CD4-positive, alpha-beta T cell treated with Interferon alpha-2 for 1 hour (primary cell): ENCODE measurements around the gene TET2.
A peak's percentile ranks its signal among the peaks of the same experiment; 100 is the strongest.

Experiments used
- DNase-seq, 2 donors: peaks; one replicate each; pipeline ENCODE4 v3.0.0-alpha.2; 2020 to 2022

The TET2 gene

DNA sequence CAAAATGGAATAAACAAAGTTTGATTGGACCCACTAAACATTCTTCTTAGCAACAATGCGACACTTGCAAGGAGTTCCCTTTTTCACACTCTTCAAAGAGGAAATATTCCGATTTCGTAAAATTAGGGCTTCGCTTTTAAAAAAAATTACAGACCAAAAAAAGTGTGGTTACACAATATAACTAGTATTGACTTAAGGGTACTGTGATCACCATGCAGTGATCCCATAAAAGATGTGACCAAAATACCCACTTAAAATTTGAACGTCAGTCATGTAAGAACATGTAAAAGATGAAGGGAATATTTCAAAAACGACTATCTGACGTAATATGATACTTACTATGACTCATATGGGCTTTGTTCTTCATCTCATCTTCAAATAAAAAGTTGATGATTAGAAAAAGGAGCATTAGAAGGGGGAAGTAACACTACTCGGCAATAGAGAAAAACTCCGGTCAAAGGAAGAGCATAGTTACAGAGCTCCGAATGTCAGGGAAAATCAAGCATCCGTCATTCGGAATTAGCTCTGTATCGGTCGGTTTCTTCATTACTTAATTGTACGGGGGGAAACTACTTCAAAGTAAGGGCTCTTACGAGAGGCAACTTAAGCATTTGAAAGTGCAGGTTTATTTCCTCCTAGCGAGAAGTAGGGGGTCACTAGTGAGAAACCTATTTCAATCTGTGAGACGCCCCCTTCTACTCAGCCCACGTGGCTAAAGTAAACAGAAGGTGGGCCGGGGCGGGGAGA, 1.3 kb upstream of the TET2 start:
- DNase-seq: peak in 1 of 2 donors; percentile 22

DNA sequence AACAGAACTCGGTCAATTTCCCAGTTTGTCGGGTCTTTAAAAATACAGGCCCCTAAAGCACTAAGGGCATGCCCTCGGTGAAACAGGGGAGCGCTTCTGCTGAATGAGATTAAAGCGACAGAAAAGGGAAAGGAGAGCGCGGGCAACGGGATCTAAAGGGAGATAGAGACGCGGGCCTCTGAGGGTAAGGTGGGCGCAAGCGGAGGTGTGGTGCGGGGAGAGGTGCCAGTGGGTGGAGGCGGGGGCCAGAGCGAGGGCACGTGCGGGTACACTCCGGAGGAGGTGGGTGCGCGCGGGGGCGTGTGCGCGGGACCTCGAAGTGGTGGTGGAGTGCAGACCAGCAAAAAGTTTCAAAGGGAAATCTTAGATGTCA, 787 bp upstream of the TET2 start:
- DNase-seq: peak in 1 of 2 donors; percentile 38

DNA sequence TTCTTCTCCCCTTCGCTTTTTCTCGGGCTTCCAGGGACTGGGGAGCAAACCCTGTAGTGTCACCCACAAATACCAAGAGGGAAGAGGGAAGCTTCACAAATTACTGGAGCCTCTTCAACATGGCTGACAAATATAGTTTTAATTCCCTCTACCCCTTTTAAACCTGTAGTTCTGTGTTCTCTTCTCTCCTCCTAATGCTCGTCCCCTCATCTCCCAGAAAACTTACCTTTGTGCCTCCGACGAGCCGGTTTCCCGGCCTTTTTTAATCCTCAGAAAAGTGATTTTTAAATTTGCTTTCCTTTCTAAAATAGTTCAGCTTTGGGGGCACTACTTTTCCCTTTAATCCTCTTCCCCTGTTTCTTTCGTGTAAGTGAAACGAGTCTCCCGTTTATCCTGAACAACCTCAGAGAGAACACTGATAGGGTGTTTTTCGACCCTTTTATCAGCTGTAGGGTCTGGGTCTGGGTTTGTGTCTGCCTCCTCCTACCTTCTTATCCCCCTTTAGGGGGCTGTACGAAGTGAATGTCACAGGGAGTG, 408 bp downstream of the TET2 start:
- peak in 1 of 2 donors; percentile 18 for DNase-seq

DNA sequence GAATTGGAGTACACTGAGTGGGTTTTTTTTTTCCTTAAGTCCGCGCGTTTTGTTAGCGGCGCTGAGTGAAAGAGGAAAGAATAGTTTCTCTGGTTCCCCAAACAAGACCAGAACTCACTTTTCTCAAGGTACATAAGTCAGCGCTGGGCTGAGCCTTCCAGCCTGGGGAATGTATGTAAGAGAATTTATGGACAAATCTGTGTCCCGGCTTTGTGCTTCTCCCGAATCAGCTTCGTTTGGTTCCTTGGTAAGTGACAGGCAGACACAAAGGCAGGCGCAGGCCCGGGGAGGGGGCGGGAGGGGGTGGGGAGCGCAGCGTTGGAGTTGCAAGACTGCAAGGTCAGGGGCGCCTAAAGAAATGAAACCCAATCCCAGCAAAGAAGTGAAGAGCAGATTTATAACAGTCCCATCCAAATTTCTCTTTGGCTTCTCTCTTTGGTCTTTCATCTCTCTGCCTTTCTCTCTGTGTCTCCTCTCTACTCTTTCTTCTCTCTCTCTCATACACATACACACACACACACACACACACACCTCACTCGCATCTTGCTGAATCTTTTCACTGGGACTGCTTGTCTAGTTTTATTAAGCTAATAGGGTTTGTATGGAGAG, 981 bp downstream of the TET2 start:
- peak in 1 of 2 donors; percentile 50 for DNase-seq

DNA sequence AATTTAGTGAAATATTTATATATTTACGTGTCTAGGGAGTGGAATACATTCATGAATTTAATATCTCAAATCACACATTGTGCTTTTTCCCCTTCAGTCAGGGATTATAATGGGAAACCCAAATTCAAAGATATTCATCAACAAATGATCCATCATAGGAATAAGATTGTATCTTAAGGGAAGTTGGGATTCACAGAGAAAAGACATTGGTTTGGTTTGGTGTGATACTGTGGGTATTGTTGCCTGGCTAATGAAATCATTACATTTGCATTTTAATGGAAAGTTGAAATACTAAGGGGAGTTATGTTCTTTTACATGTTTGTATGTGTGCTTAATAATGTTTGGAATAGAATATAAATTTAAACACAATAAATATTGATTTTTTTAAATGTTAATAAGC, 1.7 kb downstream of the TET2 start:
- no peak for DNase-seq

DNA sequence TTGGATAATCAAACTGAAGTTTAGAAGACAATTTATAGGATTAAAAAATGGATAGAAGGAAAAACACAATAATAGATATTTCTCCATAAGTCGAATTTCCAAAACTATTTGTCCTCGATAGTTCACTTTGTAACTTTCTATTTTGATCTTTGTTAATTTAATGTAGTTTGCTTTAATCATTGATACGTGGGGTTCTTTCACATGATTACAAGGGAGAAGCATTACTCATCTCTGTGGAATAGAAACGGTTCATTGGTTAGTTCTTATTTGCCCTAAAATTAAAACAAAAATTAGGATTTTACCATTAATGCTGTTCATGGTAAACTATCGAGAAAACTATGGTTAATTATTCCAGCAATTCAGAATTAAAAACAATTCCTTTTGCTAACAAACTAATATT, 2.1 kb downstream of the TET2 start:
- no peak for DNase-seq

DNA sequence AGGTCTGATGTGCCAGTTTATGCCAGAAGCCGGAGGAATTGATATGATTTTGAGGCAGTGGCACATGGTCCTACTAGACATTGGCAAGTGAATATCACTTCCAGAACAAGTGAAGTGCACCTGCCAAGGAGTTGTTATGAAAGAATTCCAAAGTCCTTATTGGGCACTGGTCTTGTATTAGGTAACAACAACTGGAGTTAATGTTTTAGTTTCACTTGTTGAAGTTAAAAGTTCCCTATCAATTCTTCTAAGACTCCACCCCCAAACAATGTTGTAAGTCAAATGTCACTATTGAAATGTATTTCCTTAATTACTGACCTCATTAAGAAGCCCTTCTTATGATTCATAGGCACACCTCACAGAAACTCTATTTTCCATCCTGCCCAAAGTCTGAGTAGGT, 3.1 kb downstream of the TET2 start:
- peak in 1 of 2 donors; percentile 25 for DNase-seq

DNA sequence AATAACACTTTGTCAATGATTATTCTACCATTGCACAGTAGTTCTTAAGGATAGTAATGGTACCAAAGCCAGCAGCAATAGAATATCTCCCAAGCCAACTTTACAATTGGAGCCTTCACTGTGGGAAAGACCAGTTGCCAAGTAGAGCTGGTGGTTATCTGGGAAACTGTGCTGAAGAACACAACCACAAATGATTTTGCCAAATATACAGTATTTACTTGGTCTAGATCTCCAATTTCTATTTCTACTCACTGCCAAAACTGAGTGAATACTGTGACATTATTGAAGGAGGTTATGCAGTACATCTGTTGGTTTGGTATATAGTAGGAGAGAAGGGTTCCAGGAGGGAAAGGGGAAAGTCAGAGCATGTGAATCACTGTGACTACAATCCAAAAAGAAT, 3.8 kb downstream of the TET2 start:
- DNase-seq: no peak

DNA sequence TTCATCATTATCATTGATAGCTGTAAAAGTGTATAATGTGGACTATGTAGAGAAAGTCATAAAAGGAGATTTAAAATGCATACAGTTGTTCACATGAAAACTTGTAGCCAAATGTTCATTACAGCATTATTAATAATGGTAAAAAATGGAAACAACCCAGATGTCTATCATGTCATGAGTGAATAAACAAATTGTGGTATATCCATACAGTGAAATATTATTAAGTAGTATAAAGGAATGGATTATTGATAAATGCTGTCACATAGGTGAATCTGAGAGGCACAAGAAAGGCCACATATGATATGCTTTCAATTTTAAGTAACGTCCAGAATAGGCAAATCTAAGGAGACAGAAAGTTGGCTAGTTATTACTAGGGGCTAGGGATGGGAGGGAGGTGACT, 7.1 kb downstream of the TET2 start:
- no peak for DNase-seq

DNA sequence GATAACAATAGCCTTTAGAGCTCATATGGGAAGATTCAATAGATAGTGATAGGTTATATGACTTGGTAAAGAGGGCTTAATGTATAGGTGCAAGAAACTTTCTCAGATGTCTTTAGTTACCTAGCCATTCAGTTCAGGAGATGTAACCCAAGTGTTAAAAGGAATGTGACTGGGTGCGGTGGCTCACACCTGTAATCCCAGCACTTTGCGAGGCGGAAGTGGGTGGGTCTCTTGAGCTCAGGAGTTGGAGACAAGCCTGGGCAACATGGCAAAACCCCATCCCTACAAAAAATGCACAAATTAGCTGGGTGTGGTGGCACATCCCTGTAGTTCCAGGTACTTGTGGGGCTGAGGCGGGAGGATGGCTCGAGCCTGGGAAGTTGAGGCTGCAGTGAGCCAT, 7.9 kb downstream of the TET2 start:
- DNase-seq: no peak

DNA sequence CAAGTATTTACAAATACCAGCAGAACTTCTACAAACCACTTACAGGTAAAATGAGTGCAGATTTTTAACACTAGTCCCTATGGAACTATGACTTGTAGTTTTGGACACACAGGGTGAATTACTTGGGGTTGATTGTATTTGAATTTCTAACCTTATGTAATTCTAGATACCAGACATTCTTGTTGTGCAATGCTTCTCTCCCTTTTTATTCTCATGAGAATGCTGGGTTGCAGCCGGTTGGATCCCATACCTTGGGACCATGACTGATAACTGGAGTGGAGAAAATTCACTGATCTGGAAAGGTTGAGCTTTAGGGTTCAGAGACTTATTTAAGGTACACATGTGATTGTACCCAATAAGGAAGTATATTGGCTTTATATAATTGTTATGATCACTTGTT, 8.8 kb downstream of the TET2 start:
- DNase-seq: no peak

DNA sequence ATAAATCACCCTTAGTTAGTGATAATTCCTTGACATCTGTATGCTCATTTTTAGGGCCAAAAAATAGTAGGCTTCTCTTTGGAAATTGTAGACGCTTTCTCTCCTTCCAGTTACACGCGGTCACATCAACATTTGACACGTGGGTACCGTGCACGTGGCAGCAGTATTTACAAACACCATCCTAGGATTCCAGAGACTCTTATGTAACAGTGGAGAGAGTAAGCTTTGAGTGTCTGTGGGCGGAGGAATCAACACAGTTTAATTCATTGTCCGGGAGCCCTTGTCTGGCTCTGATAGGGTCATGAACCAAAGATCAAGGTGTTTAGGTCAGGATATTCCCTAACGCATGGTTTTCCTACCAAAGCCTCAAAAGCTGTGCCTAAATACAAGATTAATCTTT, 12.2 kb downstream of the TET2 start:
- DNase-seq: no peak

DNA sequence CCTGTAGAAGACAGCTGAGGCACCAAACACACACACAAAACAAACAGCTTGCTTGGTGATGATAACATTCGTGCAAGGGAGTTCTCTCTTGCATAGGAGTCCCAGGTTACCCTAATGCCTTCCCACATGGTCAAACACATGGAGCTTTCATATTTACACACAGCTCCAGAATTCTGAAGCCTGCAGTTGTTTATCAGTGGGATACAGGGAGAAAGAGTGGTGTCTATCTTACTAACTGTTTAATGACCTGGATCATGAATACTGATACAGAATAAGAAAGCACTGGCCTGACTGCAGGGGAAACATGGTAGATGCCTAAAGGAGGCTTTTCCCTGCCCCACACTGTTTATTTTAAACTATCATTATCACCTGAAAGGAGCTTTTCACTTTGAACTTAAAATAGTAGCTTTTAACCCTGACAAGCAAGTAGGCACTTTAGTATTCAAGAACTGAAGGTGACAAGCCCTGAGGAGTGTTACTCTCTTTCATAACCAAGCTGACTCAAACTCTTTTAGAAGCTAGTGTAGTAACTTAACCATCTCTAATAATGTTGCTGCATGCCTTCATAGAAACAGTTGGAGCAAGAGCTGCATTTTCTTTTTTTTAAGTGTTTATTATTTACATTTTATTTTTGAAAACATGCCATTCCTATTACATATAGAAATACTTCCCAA, 15.6 kb downstream of the TET2 start:
- DNase-seq: no peak

DNA sequence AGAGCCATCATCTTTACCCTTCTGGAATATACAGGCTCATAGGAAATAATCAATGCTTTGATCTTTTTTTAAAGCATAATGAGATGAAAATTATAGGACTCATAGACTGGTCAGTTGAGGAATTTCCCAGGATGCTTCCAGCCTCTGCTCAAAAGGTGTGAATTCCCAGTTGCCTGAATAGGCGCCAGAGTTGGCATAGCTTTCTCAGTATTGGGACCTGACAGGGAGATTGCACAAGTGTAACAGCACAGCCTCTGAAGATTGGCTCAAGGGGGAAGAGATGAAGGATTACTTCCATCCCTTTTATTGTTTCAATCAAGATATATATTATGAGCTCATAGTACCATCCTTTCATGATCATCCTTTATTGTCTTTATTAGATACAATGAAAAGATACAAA, 17.9 kb downstream of the TET2 start:
- no peak for DNase-seq

DNA sequence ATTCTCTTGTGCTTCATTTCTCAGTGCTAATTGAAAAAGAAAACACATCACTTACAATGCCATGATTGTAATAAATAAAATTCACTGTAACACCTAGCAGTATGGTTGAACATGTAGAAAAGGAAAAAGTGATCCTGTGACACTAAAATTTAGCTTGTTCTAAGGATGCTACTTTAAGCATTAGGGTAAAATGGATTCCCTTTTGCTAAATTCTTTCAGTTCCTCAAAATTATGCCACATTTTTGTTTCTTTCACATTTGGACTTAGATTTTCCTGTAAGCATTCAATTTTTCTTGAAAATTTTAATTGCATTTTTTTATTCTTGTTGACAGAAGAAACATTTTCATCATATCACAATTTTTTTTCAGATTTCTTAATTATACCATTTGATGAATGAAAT, 19.4 kb downstream of the TET2 start:
- DNase-seq: no peak

DNA sequence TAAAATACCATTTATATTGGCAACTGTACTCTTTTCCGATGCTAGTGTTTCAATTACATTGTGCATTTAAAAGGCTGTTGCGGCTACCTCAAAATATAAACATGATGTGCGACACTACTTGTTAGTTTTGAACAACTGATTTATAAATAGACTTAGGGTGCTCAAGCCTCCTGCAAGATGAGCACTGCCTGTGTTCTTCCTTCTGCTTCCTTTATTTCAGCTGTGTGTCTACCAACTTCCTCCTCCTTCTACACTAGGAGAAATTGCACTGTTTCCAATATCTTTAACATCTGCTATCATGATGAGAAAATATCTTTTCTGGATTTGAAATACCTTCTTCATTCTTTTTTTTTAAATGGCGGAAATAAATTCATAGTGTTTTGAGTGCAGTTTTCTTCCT, 24.0 kb downstream of the TET2 start:
- DNase-seq: no peak

DNA sequence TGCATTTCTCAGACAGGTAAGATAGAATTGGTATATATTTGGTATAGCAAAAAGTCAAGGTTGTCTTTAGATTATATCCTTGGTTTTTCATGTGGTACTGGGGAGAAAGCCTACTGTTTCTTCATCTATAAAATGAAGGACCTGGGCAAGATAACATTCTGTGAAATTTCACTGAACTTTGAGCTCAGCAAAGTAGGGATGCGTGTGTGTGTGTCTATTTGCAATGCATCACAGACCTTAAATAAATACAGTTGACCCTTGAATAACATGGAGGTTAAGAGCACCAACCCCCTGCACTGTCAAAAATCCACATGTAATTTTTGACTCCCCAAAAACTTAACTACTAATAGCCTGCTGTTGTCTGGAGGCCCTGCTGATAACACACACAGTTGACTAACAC, 25.2 kb downstream of the TET2 start:
- DNase-seq: no peak

DNA sequence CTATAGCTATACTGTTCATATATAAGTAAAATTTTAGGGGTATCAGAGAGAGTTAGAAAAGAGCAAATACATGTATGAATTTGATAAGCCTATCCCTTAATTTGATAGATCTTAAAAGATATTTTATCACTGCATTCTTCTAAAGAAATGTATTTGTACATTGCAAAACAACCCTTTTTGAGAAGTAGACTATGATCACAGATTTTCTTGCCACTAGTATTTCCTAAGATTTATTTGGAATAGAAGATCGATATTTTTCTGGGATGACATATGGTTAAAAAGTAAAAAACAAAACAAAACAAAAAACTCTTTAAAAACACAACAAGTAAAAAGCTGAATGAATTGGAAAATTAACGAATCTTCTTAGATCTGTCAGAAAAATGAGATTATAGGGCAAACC, 27.4 kb downstream of the TET2 start:
- DNase-seq: no peak

DNA sequence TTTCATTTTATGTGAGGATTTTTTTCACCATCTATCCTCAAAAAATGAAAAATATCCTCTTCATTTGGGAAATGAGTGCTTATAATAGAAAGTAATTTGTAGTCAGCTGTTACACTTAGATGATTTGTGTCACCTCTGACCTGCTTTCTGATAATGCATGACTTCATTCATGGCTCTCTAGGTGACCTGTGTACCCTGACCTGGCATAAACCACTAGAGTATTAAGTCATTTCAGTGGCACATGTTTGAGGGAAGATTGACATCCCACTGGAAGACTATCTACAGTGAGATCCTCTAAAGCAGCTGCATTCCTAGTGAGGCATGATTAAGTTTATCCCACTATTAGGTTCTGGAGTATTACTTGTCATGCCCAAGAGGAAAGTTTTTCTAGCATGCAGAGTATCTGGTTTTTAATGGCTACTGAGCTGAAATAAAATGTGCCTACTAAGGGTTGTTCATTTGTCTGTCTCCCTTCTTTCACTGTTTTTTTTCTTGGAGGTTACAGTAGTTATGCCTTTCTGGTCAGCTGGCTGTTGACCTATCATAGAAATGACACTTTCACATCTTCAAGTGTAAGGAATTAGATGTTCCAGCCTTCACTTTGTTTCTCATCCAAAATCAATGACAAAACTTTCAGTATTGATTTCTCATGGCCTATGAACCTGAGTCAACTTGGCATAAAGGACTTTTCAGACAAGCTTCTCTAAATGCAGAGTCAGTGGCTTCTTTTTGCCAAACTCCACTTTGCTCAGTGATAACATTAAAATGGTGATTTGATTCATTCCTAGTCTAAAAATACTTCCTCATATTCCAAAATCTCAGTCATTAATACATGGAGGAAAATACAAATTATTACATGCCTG, 33.1 kb downstream of the TET2 start:
- DNase-seq: no peak

DNA sequence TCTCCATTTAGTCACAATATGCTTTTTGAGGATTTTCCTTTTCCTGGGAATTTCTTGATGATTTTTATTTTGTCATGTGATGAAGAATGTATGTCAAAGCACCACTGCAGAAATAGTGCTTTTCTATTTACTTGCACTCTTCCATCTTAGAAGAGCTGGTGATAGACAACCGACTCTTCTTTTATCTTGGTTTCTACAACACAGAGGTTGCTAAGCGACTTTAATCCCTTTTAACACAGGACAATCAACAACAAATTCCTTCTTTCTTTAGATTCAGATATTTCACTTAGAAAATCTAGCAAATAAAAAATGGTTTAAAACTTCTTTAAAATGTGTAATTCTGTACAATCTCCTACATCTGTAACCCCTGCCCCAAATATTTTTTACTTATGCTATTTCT, 34.6 kb downstream of the TET2 start:
- DNase-seq: no peak

DNA sequence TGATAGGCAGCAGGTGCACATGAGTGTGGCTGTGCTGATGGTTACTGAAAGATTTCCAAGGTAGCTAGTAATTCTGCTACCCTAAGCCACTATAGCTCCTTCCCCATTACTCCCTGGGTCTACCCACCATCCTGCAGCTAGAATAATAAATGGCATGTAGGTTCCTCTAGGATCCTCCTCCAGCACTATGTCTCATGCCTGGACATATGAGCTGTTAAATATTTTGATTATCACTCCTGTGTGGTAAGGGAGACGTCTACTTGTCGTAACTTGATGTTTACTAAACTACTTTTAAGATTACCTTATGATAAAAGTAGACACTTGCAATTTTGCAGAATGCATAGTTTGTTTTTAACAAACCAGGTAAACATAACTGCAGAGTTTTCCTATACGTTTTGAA, 35.5 kb downstream of the TET2 start:
- DNase-seq: no peak

DNA sequence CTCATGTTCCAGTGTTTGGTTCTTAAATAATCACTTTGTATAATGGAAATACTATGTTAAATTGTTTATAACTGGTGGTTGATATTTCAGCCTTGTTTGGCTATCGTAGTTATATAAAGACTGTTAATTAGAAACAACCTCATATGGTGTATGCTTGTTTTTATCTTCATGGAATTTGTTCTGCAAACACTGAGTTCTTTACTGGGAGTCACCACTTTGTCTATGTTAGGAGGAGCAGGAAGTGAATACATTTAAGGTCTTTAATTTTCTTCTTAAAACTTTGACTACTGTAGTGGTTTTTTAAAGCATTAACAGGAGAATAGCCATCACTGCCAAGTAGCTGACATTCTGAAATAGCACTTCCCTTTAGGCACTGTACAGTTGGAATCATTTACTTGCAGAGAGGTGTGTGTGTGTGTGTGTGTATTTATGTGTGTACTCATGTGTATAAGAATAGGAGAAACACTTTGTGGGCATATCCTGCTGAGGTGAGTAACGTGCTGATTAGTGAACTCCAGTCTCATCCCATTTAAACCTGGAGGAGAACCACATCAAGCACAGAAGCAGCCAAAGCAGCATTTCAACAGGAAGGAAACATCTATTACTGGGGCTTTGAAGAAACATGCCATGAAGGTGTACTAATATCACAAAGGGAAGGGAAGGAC, 37.8 kb downstream of the TET2 start:
- DNase-seq: no peak

DNA sequence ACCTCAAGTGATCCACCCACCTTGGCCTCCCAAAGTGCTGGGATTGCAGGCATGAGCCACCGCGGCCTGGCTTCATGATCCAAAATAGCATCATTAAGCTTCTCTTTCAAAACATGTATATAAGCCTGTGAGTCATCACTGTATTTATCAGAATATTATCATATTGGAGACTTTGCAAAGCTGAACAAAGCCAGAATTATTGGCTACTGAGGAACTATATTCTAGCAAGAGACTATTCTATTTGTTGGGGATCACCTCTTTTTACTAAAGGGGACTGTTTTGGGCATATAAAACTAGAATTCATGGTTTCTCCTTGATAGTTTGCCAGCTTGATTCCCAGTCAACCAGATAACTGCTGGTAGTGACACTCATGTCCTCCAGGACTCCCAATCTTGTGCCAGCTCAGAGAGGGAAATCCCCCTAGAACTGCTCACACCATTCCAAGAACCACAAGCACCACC, 40.1 kb downstream of the TET2 start:
- DNase-seq: no peak
